ENCODE results near the gene AKR1C8. TPM values are rescaled to one million over a fixed set of nuclear protein-coding genes. Genes with fewer than 3 reads are reported as not detected.

The AKR1C8 gene
- total RNA-seq, 1 donor from 2014 or later: 1.5 TPM

DNA sequence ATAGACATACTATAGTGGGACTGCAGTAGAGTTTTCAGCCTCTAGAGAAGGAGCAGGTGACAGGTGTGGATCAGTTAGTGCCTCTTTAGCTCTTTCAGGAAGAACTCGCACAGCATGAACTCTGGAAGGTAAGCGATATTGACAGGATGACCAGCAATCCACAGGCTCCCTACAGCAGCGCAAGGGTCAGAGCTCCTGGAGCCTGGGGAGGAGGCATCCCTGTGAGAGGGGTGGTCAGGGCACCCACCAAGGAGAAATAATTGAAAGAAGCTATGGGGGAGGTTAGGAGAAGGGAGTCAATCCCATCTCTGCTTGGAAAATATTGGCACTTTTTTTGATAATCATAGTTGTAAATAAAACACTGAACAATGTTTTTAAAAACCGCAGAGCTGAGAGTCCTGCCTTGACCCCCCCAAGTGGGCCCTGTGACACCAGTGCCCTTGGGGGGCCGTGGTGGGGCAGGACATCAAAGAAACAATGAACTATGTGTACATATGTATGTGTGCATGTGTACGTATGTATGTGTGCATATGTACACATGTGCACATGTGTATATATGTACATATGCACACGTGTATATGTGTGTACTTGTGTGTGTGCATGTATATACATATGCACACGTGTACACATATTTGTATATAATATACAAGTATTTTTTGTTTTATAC lies 77.0 kb downstream of the AKR1C8 start:
- no peak for DNase-seq

DNA sequence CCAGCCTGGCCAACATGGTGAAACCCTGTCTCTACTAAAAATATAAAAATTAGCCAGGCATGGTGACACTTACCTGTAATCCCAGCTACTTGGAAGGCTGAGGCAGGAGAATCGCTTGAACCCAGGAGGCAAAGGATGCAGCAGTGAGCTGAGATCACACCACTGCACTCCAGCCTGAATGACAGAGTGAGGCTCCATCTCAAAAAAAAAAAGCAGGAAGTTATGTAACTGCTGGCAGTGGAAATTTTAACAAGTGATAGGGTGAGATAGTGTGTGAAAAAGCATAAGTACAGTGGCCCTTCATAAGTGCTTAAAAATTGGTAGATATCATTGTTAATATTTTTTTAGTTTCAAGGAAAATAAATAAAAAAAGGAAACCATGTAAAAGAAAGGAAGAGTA lies 78.4 kb downstream of the AKR1C8 start:
- DNase-seq: no peak

DNA sequence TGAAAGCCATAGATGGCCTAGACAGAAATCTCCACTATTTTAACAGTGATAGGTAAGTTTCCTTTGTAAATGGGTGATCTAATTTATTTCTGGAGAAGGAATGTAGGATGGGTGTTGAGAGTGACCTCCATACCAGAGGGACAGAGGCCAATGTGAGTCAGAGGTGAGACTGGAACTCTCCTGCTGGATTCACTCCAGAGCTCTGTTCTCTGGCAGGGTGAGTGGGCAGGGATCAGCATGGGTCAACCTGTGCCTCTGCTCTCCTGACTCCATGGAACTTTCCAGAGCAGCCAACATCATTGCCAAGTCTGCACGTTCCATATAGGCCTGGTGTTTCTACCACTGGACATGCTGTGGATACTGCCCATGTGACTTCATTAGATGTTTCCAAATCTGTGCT lies 79.3 kb downstream of the AKR1C8 start:
- DNase-seq: no peak

Other genes with a start within 250 kb of the AKR1C8 start
- 52.4 and 74.0 TPM in 2 replicates for gene AKR1C1, start 221.7 kb downstream of the AKR1C8 start, total RNA-seq
- gene AKR1C2, start 181.3 kb downstream of the AKR1C8 start, total RNA-seq: 50.2 and 63.2 TPM in 2 replicates
- gene AKR1C3, start 90.7 kb downstream of the AKR1C8 start, total RNA-seq: 119 and 237 TPM in 2 replicates
- not detected in 2 replicates for gene AKR1C4, start 11.7 kb upstream of the AKR1C8 start, total RNA-seq
- gene UCN3, start 179.8 kb upstream of the AKR1C8 start, total RNA-seq: not detected in 2 replicates
- 0.28 and 0.34 TPM in 2 replicates for gene TUBAL3, start 219.7 kb upstream of the AKR1C8 start, total RNA-seq
- 21.1 and 34.8 TPM in 2 replicates for gene NET1, start 227.4 kb upstream of the AKR1C8 start, total RNA-seq